ENCODE results near the gene GOT1. TPM values are rescaled to one million over a fixed set of nuclear protein-coding genes. Genes with fewer than 3 reads are reported as not detected.

Gene GOT1
- total RNA-seq, 1 experiment from 2014 or later: 59.8 TPM

DNA sequence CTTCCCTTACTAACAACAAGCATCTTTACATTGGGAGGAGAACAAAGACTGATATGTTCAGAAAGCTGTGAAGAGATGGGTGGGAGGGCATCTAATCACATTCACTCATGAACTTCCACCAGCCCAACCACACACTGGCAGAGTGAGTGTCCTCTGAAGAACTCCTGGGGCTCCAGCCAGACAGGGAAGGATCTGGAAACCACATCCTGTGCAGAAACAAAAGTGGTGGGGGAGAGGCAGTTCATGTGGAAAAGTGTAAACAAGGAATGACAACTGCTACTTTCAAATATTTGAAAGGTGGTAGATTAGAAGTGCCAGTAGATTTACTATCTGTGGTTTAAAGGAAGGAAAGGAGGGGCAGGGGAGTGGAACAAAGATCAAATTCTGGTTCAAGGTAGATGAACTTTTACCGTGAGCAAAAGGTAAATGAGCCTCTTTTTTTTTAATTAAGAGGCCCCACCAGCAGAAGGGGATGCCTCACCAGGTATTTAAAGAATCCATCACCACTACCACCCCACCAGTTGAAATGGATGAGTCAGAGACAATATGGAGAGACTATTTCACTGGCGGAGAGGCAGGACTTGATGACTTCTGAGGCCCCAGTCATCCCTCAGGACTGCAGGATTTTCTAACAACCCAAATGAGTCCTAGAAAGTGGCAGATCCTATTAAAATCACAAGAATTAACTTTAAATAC, 34.5 kb downstream of the GOT1 start:
- no peak overlapping the region for H3K4me3 Mint-ChIP-seq (ENCODE audit: unreplicated experiment)
- intact Hi-C loops (cut with micrococcal nuclease; ENCODE audit: unreplicated experiment): loop anchor here (10.0 kb wide), 1 partner anchor 931 kb away; no protein-coding TSS in a partner anchor
- ChIA-PET POLR2A (no interaction called here), CTCF (no interaction called here)
- Histone ChIP-seq H3K4me1 (peaks cover 29% of the 10 kb centered on the region), H3K27me3 (replicated peaks; ENCODE audit: control insufficient read depth, insufficient read depth, low read length) (no peaks in the 10 kb centered on the region), H3K36me3 (ENCODE audit: control insufficient read depth, insufficient read depth, low read length) (no peaks in the 10 kb centered on the region), H3K4me3 (ENCODE audit: low read depth, low read length) (no peak overlapping the region), H3K9me3 (no peaks in the 10 kb centered on the region)
- H3K27ac Mint-ChIP-seq (ENCODE audit: unreplicated experiment): peak overlapping the region; percentile 11
- no peaks in the 10 kb centered on the region for H3K27me3 Mint-ChIP-seq (ENCODE audit: insufficient read depth, unreplicated experiment)
- TF ChIP-seq, protein P1, sequence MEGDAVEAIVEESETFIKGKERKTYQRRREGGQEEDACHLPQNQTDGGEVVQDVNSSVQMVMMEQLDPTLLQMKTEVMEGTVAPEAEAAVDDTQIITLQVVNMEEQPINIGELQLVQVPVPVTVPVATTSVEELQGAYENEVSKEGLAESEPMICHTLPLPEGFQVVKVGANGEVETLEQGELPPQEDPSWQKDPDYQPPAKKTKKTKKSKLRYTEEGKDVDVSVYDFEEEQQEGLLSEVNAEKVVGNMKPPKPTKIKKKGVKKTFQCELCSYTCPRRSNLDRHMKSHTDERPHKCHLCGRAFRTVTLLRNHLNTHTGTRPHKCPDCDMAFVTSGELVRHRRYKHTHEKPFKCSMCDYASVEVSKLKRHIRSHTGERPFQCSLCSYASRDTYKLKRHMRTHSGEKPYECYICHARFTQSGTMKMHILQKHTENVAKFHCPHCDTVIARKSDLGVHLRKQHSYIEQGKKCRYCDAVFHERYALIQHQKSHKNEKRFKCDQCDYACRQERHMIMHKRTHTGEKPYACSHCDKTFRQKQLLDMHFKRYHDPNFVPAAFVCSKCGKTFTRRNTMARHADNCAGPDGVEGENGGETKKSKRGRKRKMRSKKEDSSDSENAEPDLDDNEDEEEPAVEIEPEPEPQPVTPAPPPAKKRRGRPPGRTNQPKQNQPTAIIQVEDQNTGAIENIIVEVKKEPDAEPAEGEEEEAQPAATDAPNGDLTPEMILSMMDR (IDR thresholded peaks at IDR 0.05; ENCODE audit: insufficient read depth in 1 of 2, low read depth in 1 of 2, low read length in 1 of 2, severe bottlenecking in 1 of 2, unreplicated experiment in 1 of 2): no peak
- peaks cover 48% of the 10 kb centered on the region for H3K36me3 Mint-ChIP-seq (ENCODE audit: insufficient read depth, unreplicated experiment)
- BruUV-seq (replicated peaks): no TSS peak
- no peaks in the 10 kb centered on the region for H3K9me3 Mint-ChIP-seq (ENCODE audit: unreplicated experiment)
- DNase-seq: no peak
- H3K4me1 Mint-ChIP-seq (ENCODE audit: low read depth, unreplicated experiment): peaks cover 18% of the 10 kb centered on the region

DNA sequence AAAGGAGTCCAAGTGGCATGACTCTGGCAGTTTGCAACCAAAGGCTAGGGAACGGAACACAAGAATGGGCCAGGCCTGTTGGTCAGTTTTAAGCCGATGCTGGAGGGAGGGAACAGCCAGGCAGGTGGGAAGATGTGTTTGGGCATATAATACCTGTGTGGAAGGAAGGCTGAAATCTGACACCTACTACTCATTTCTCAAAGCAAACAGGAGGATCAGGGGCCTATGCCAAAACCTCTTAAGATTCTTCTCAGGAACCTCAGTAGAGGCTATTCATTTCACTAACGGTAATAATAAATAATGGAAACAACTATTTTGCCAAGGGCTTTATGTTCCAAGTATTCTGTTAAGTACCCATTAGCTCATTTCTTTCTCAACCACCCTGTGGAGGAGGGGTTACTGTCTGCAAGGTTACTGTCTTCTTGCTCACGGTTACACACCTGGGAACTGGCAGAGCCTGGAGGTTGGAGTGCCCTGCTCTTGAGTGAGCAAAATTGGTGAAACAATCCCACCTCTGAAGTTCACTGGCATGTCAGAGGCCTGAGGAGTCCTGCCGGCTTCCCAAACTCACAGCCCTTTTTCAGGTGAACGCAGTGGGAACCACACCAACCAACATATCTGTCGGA, 35.5 kb downstream of the GOT1 start:
- POLR2A ChIA-PET: no interaction called here
- Histone ChIP-seq H3K4me1 (peaks cover 29% of the 10 kb centered on the region), H3K4me3 (ENCODE audit: low read depth, low read length) (no peak overlapping the region), H3K9me3 (no peaks in the 10 kb centered on the region), H3K36me3 (ENCODE audit: control insufficient read depth, insufficient read depth, low read length) (no peaks in the 10 kb centered on the region), H3K27me3 (replicated peaks; ENCODE audit: control insufficient read depth, insufficient read depth, low read length) (no peaks in the 10 kb centered on the region)
- Mint-ChIP-seq H3K36me3 (ENCODE audit: insufficient read depth, unreplicated experiment) (peaks cover 42% of the 10 kb centered on the region), H3K4me1 (ENCODE audit: low read depth, unreplicated experiment) (peaks cover 18% of the 10 kb centered on the region), H3K9me3 (ENCODE audit: unreplicated experiment) (no peaks in the 10 kb centered on the region), H3K4me3 (ENCODE audit: unreplicated experiment) (no peak overlapping the region), H3K27me3 (ENCODE audit: insufficient read depth, unreplicated experiment) (no peaks in the 10 kb centered on the region), H3K27ac (ENCODE audit: unreplicated experiment) (no peak overlapping the region)
- no TSS peak for BruUV-seq (replicated peaks)
- TF ChIP-seq, protein P1 (IDR thresholded peaks at IDR 0.05; ENCODE audit: insufficient read depth in 1 of 2, low read depth in 1 of 2, low read length in 1 of 2, severe bottlenecking in 1 of 2, unreplicated experiment in 1 of 2): no peak
- CTCF ChIA-PET: no interaction called here
- DNase-seq: no peak
- intact Hi-C loops (cut with micrococcal nuclease; ENCODE audit: unreplicated experiment): loop anchor here (10.0 kb wide), 1 partner anchor 930 kb away; no protein-coding TSS in a partner anchor

DNA sequence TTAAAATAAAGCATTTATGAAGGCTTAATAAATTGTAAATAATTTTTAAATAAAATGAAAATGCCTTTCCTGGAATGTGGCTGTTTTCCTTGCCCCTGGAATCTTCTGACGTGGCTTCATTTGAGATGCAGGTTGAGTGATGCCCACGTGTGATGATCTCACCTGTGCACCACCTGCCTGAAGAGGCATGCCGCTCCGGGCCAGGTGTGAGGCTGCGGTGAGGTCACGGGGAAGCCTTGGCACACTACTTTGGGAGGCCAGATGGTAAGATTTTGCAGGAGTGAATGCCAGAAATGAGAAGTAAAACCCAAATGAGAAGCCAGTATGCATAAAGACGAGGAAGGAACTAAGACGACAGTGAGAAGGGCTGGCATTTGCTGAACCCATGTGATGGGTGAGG, 36.2 kb downstream of the GOT1 start:
- POLR2A ChIA-PET: no interaction called here
- Histone ChIP-seq H3K36me3 (ENCODE audit: control insufficient read depth, insufficient read depth, low read length) (no peaks in the 10 kb centered on the region), H3K9me3 (no peaks in the 10 kb centered on the region), H3K4me3 (ENCODE audit: low read depth, low read length) (no peak overlapping the region), H3K27me3 (replicated peaks; ENCODE audit: control insufficient read depth, insufficient read depth, low read length) (no peaks in the 10 kb centered on the region), H3K4me1 (peaks cover 29% of the 10 kb centered on the region)
- H3K4me3 Mint-ChIP-seq (ENCODE audit: unreplicated experiment): no peak overlapping the region
- CTCF ChIA-PET: no interaction called here
- DNase-seq: no peak
- TF ChIP-seq, protein P1 (IDR thresholded peaks at IDR 0.05; ENCODE audit: insufficient read depth in 1 of 2, low read depth in 1 of 2, low read length in 1 of 2, severe bottlenecking in 1 of 2, unreplicated experiment in 1 of 2): no peak
- peaks cover 42% of the 10 kb centered on the region for H3K36me3 Mint-ChIP-seq (ENCODE audit: insufficient read depth, unreplicated experiment)
- H3K27ac Mint-ChIP-seq (ENCODE audit: unreplicated experiment): no peak overlapping the region
- peaks cover 18% of the 10 kb centered on the region for H3K4me1 Mint-ChIP-seq (ENCODE audit: low read depth, unreplicated experiment)
- H3K9me3 Mint-ChIP-seq (ENCODE audit: unreplicated experiment): no peaks in the 10 kb centered on the region
- intact Hi-C loops (cut with micrococcal nuclease; ENCODE audit: unreplicated experiment): loop anchor here (10.0 kb wide), 1 partner anchor 929 kb away; no protein-coding TSS in a partner anchor
- BruUV-seq (replicated peaks): no TSS peak
- no peaks in the 10 kb centered on the region for H3K27me3 Mint-ChIP-seq (ENCODE audit: insufficient read depth, unreplicated experiment)

Data from Caco-2 (cell line).